G401 (cell line): ENCODE results near the gene PLP2. TPM values are rescaled to one million over a fixed set of nuclear protein-coding genes. Genes with fewer than 3 reads are reported as not detected.
"Not testable (repeated sequence)": the region's sequence is repeated elsewhere in the genome, so short reads cannot be mapped to it uniquely, and the experiment has no call there.

Experiments
- DNase-seq: peaks from one replicate; pipeline ENCODE4 v3.0.0-alpha.2; 2015; ENCODE audit warnings: low spot score
- in situ Hi-C: cut with HindIII; loops from 2 replicates; pipeline ENCODE4 v1.10.0; 2016; ENCODE audit warnings: low sequenced_read_pairs, mixed read lengths
- total RNA-seq: library from RNA; depleted of rRNA; stranded (reverse); fragments of >200 nt; shearing (Covaris generic); gene quantifications from 2 replicates; pipeline ENCODE4 v1.2.3, GENCODE V29; 2014; rRNA removed

PLP2 gene
- total RNA-seq, result 26.8 and 32.4 TPM in 2 replicates

- no peak for DNase-seq
- in situ Hi-C loops, result no loop called here
These were observed at the start of gene PLP2 for GRCh38 chrX:49171752-49172279. Gene PLP2, plus strand, starts transcription at chrX:49171898. Its CDS starts 103 bp downstream, at chrX:49172001.

DNA sequence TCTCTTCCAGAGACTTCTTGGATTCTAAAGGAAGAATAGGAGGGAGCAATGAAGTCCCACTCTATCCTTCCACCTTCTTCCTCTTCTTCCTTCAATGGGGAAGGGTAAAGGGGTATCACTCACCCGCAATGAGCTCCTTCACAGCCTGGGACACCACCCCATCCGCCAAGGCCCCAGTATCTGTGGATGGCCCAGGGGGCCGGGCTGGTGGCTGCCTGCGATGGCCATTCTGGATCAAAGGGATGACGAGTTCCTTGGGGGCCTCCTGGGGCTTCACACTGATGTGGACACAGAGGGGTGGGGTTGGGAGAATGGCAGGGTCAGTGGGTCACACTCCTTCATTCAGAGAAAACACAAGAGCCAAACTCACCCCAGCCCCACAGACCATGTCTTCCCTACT lies 49.2 kb upstream of the PLP2 start:
- DNase-seq, result no peak
- in situ Hi-C loops, result no loop called here

DNA sequence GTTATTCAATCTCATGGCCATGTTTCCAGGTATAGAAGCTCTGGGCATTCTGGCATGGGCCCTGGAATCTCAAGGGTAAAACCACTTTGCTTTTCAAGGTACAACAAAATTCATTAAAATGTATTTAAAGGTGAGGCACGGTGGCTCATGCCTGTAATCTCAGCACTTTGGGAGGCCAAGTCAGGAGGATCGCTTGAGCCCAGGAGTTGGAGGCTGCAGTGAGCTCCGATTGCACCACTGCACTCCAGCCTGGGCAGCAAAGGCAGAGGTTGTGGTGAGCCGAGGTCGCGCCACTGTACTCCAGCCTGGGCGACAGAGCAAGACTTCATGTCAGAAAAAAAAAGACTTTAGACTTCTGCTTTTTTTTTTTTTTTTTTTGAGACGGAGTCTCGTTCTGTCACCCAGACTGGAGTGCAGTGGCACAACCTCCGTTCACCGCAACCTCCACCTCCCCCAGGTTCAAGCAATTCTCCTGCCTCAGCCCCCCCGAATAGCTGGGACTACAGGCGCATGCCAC lies 43.9 kb upstream of the PLP2 start:
- DNase-seq, in situ Hi-C loops: not testable (repeated sequence)

GRCh38 chrX:49129427-49129826 lies 42.3 kb upstream of the PLP2 start:
- in situ Hi-C loops, result no loop called here
- DNase-seq, result no peak

DNA sequence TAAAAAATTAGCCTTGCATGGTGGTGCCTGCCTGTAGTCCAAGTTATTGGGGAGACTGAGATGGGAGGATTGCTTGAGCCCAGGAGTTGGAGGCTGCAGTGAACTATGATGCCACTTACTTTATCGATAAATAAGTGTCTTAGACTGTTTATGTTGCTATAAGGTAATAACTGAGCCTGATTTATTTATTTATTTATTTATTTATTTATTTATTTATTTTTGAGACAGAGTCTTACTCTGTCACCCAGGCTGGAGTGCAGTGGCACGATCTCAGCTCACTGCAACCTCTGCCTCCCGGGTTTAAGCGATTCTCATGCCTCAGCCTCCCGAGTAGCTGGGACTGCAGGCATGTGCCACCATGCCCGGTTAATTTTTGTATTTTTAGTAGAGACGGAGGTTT lies 39.4 kb upstream of the PLP2 start:
- in situ Hi-C loops, result not testable (repeated sequence)

GRCh38 chrX:49133759-49134158 lies 37.9 kb upstream of the PLP2 start:
- in situ Hi-C loops, result no loop called here
- DNase-seq, result no peak

More for the DNA sequence above, 39.4 kb upstream of the PLP2 start:
- not testable (repeated sequence) for DNase-seq

DNA sequence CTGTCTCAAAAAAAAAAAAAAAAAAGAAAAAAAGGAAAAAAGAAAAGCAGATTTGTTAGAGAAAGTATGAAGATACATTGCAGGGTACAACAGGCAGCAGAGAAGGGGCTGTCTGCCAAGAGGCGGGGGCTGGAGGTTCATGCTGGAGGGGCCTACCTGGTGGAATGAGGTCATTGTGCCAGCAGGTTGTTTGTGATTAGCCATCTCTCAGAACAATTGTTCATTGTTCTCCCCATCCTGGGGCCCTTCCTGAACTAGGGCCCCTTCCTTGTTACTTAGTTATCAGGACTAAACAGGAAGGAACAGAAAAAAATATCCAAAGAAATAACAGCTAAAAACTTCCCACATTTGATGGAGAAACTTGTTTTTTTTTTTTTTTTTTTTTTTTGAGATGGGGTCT lies 34.2 kb upstream of the PLP2 start:
- in situ Hi-C loops, result no loop called here
- no peak for DNase-seq

DNA sequence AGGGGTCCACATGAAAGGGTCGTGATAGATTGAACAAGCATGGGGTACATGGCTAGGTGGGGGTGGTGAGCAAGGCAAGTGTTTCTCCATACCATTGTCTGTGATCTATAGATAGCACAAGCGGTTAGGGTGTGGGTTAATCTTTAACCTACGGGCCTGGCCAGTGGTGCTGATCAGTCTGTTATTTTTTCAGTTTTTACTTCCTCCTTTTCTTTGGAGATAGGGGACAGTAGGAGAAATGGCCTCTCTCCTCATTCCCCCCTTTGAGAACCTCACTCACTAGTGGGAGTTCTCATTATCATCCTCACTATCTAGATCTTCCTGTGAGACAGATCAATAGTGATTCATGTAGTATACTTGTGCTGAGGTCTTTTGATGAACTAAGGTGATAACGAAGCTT lies 32.0 kb upstream of the PLP2 start:
- in situ Hi-C loops, result no loop called here
- no peak for DNase-seq

GRCh38 chrX:49142264-49142663 lies 29.4 kb upstream of the PLP2 start:
- DNase-seq, in situ Hi-C loops: not testable (repeated sequence)

GRCh38 chrX:49143154-49143553 lies 28.5 kb upstream of the PLP2 start:
- in situ Hi-C loops, DNase-seq: not testable (repeated sequence)

GRCh38 chrX:49147282-49147681 lies 24.4 kb upstream of the PLP2 start:
- DNase-seq, result no peak
- in situ Hi-C loops, result no loop called here

DNA sequence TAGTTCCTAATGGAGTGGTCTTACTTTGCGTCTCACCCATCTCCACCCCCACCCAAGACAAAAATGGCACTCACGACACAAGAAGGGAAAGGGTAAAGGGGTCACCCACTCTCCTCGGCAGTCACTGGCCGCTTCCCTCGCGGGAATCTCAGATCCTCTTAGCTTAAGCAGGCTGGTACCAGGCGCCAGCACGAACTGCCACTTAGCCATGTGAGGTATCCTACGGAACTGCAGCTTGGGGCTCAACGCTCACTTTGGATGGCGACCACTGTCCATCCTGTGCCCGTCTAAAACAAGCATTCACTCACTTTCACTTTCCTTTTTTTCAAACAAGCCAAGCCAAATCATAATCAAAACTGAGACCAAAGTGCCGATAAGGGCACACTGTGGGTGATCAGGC lies 23.8 kb upstream of the PLP2 start:
- in situ Hi-C loops, result no loop called here
- no peak for DNase-seq

GRCh38 chrX:49148390-49149100 lies 23.2 kb upstream of the PLP2 start:
- in situ Hi-C loops, DNase-seq: not testable (repeated sequence)

GRCh38 chrX:49149291-49149690 lies 22.4 kb upstream of the PLP2 start:
- in situ Hi-C loops, DNase-seq: not testable (repeated sequence)

GRCh38 chrX:49153467-49153866 lies 18.2 kb upstream of the PLP2 start:
- DNase-seq, result no peak
- in situ Hi-C loops, result no loop called here

- in situ Hi-C loops, result no loop called here
- peak; percentile 81 for DNase-seq
These were observed 16.3 kb upstream of the PLP2 start for GRCh38 chrX:49155243-49155899.

- in situ Hi-C loops, result no loop called here
- peak; percentile 87 for DNase-seq
These were observed 15.5 kb upstream of the PLP2 start for GRCh38 chrX:49155900-49156837.

DNA sequence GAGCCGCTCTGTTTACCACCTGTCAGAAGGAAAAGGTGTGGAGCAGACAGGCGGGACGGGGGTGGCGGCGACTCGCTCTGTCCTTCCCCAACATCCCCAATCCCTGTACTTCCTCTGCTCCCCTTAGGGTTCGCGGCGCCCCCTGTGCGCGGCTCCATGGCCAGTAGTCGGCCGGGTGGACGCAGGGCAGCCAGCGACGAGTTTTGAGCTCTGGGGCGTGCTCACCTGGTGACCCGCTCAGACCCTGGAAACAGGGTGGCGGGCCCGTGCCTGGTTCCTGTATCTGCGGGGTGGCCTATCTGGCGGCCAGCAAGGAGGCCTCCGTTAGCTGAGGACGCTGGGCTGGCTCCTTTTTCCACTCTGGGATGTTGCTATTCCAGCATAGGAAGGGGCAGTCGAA lies 14.5 kb upstream of the PLP2 start:
- in situ Hi-C loops, result no loop called here
- no peak for DNase-seq

DNA sequence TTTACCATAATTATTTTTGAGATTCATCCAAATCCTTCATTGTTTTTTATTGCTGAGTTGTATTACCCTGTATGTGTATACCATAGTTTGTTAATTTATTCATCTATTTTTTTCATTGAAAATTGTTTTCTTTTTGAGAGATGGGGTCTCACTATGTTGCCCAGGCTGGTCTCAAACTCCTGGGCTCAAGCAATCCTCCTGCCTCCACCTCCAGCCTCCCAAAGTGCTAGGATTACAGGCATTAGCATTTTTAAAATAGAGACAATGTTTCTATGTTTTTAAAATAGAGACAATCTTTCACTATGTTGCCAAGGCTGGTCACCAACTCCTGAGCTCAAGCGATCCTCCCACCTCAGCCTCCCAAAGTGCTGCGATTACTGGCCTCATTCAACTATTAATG lies 10.8 kb upstream of the PLP2 start:
- in situ Hi-C loops, result no loop called here
- DNase-seq, result no peak
